ENCODE results near the gene KDM4B. TPM values are rescaled to one million over a fixed set of nuclear protein-coding genes. Genes with fewer than 3 reads are reported as not detected.

Gene KDM4B
- polyA plus RNA-seq, 1 donor from 2014 or later = 78.2 TPM

DNA sequence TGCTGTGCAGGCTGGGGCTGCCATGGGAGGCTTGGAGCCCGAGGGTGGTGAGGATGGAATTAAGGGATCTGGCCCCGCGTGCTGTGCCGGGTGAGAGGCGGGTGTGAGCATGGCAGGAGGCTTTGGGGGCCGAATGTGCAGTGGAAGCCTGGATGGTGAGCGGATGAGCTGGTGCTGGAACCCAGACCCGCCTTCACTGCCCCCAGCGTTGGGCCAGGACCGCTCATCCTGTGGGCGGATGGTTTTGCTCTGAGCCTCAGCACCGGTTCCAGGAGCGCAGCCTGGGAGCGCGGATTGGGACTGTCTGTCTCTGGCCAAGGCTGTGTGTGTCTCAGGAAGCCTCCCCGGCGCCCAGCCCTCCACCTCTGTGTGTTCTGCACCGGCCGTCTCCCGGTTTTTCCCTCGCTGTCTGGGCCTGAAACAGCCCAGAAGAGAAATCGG, 16.7 kb downstream of the KDM4B start:
- no peaks in the 10 kb centered on the region for H3K9me3 Mint-ChIP-seq
- H3K4me1 Mint-ChIP-seq = peaks cover 11 to 20% (median 11%) of the 10 kb centered on the region in 3 donors
- H3K4me3 Mint-ChIP-seq = no peak overlapping the region
- peak overlapping the region in 1 of 3 donors; percentile 67 for H3K27ac Mint-ChIP-seq
- no peaks in the 10 kb centered on the region for H3K27me3 Mint-ChIP-seq
- H3K36me3 Mint-ChIP-seq = peaks cover 4% of the 10 kb centered on the region

- H3K4me3 Mint-ChIP-seq = no peak overlapping the region
- peaks cover 8 to 17% (median 11%) of the 10 kb centered on the region in 3 donors for H3K4me1 Mint-ChIP-seq
- no peaks in the 10 kb centered on the region for H3K27me3 Mint-ChIP-seq
- peak overlapping the region in 1 of 3 donors; percentile 67 for H3K27ac Mint-ChIP-seq
- H3K36me3 Mint-ChIP-seq = peaks cover 2% of the 10 kb centered on the region
- H3K9me3 Mint-ChIP-seq = no peaks in the 10 kb centered on the region
Measured at GRCh38 chr19:4986056-4986455, 17.1 kb downstream of the KDM4B start.

DNA sequence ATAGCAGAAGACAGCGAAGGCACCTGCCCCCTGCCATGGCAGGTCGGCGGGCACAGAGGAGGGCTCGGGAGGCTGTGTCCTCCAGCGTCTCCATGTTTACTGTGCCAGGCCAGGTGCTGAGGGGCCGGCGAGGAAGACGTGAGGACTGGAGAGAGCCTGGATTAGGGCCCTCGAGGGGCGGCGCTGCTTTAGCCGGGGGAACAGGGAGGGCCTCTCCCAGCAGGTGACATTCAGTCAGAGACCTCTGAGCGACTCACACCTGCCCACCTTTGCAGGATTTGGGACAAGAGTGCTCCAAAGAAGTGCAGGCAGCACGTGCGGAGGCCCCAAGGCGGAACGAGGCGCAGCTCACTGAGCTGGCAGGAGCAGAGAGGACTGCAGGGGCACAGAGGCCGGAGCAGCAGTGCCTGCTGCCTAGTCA, 17.6 kb downstream of the KDM4B start:
- peaks cover 4% of the 10 kb centered on the region for H3K36me3 Mint-ChIP-seq
- H3K9me3 Mint-ChIP-seq = no peaks in the 10 kb centered on the region
- H3K27ac Mint-ChIP-seq = peak overlapping the region in 1 of 3 donors; percentile 67
- H3K4me3 Mint-ChIP-seq = no peak overlapping the region
- peaks cover 6 to 15% (median 11%) of the 10 kb centered on the region in 3 donors for H3K4me1 Mint-ChIP-seq
- no peaks in the 10 kb centered on the region for H3K27me3 Mint-ChIP-seq

- Mint-ChIP-seq H3K27me3 (no peaks in the 10 kb centered on the region), H3K36me3 (peaks cover 6% of the 10 kb centered on the region), H3K4me1 (peaks cover 6 to 12% (median 11%) of the 10 kb centered on the region in 3 donors), H3K27ac (no peak overlapping the region), H3K9me3 (no peaks in the 10 kb centered on the region), H3K4me3 (no peak overlapping the region)
Measured at GRCh38 chr19:4987256-4987655, 18.3 kb downstream of the KDM4B start.

DNA sequence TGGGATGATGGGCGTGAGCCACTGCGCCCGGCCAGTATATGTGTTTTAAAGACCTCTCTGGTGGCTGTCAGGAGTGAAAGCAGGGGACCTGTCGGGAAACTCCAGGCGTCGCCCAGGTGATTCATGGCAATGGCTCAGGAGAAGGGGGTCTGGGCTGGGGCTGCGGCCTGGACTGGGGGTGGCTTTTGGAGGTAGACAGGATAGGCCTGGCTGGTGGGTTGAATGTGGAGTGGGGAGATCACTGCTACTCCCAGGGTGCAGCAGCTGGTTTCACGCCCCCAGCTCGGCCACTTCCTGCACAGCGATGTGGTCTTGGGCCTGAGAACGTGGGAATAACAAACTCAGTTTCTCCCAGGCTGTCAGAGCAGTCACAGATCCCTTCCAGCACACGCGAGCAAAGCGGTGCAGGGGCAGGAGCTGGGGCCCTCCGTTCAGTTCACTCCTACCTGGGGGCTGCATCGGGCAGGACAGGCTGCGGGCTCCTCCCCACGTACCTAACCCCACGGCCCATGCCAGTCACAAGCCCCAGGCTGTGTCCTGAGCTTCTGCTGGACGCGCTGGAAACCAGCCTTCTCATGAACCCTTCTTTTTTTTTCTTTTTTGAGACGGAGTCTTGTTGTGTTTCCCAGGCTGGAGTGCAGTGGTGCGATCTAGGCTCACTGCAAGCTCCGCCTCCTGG, 18.9 kb downstream of the KDM4B start:
- H3K9me3 Mint-ChIP-seq = peaks cover 0 to 3% (median 0%) of the 10 kb centered on the region in 3 donors
- H3K4me1 Mint-ChIP-seq = peaks cover 4 to 12% (median 11%) of the 10 kb centered on the region in 3 donors
- no peaks in the 10 kb centered on the region for H3K27me3 Mint-ChIP-seq
- no peak overlapping the region for H3K4me3 Mint-ChIP-seq
- H3K36me3 Mint-ChIP-seq = peaks cover 7% of the 10 kb centered on the region
- no peak overlapping the region for H3K27ac Mint-ChIP-seq

DNA sequence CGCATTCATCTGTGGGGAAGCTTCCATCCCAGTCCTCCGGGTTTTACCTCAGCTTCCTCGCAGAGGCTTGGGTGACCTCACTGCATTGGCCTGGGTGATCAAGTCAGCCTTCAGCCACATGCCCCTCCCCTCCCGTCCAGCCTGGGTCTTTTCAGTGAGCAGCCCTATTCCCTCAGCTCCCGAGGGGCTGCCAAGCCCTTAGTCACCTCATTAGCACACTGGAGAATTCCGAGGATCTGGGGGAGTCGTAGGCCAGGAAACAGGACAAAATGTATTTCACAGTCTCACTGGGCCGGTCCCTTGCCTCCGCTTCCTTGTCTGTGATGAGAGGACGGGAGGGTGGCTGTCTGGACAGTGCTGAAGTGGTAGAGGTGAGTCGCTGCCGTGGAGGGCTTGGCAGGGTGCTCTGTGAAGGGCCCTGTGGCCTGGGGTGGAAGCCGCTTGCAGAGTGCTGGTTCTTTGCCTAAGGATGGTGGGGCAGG, 19.9 kb downstream of the KDM4B start:
- Mint-ChIP-seq H3K27me3 (no peaks in the 10 kb centered on the region), H3K9me3 (peaks cover 0 to 4% (median 0%) of the 10 kb centered on the region in 3 donors), H3K4me1 (peaks cover 2 to 15% (median 10%) of the 10 kb centered on the region in 3 donors), H3K27ac (no peak overlapping the region), H3K36me3 (peaks cover 12% of the 10 kb centered on the region), H3K4me3 (no peak overlapping the region)

DNA sequence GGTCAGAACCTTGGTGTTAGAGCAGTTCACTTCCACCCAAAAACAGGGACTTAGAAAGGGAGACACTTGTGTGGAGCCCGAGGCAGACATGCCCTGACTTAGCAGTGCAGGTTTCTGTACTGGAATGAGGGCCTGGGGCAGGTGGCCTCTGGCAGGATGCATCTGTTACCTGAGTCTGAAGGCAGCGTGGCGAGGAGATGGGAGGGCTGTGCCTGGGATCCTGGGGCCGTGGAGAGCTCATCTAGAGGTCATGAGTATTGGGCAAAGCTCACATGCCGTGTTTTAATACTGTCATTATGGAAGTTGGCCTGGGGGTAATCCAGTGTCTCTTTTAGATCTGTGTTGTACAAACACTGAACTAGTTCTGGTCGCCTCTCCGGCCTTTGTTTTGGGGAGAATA, 21.4 kb downstream of the KDM4B start:
- H3K4me3 Mint-ChIP-seq = no peak overlapping the region
- H3K27me3 Mint-ChIP-seq = no peaks in the 10 kb centered on the region
- H3K9me3 Mint-ChIP-seq = peaks cover 0 to 4% (median 0%) of the 10 kb centered on the region in 3 donors
- peaks cover 2 to 11% (median 9%) of the 10 kb centered on the region in 3 donors for H3K4me1 Mint-ChIP-seq
- no peak overlapping the region for H3K27ac Mint-ChIP-seq
- H3K36me3 Mint-ChIP-seq = peaks cover 14% of the 10 kb centered on the region

DNA sequence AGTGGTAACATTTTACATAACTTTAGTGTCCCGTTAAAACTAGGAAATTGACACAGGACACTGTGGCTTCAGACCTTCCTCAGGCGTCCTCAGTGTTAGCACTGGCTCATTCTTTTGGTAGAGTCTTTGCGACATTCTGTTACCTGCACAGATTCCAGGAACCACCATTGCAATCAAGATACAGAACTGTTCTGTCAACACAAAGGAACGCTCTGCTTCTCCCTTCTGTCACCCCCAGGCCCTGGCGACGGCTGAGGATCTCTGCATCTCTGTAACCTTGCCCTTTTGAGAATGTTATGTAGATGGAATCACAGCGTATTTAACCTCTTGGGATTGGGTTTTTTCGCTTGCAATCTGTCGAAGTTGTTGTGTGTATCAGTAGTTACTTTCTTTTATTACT, 22.6 kb downstream of the KDM4B start:
- Mint-ChIP-seq H3K27ac (peak overlapping the region in 1 of 3 donors; percentile 42), H3K4me3 (no peak overlapping the region), H3K27me3 (no peaks in the 10 kb centered on the region), H3K9me3 (peaks cover 0 to 4% (median 0%) of the 10 kb centered on the region in 3 donors), H3K4me1 (peaks cover 5 to 11% (median 7%) of the 10 kb centered on the region in 3 donors), H3K36me3 (peaks cover 14% of the 10 kb centered on the region)

- Mint-ChIP-seq H3K36me3 (peaks cover 14% of the 10 kb centered on the region), H3K27me3 (no peaks in the 10 kb centered on the region), H3K4me1 (peaks cover 6 to 8% (median 7%) of the 10 kb centered on the region in 3 donors), H3K27ac (no peak overlapping the region), H3K4me3 (peak overlapping the region in 1 of 4 donors; percentile 45), H3K9me3 (peaks cover 0 to 4% (median 0%) of the 10 kb centered on the region in 3 donors)
Measured at GRCh38 chr19:4991996-4992698, 23.2 kb downstream of the KDM4B start.

DNA sequence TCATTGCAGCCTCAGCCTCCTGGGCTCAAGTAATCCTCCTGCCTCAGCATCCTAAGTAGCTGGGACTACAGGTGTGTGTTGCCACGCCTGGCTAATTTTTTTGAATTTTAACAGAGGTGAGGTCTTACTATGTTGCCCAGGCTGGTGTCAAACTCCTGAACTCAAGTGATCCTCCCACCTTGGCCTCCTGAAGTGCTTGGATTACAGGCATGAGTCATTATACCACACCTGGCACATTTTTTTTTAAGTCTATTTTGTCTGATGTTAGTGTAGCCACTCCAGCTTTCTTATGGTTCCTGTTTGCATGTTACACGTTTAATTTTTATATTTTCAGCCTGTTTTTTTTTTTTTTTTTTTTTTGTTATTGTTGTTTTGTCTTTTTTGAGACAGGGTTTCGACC, 24.8 kb downstream of the KDM4B start:
- no peaks in the 10 kb centered on the region for H3K27me3 Mint-ChIP-seq
- H3K9me3 Mint-ChIP-seq = peaks cover 0 to 4% (median 0%) of the 10 kb centered on the region in 3 donors
- peaks cover 4 to 6% (median 5%) of the 10 kb centered on the region in 3 donors for H3K4me1 Mint-ChIP-seq
- no peak overlapping the region for H3K4me3 Mint-ChIP-seq
- H3K27ac Mint-ChIP-seq = no peak overlapping the region
- peaks cover 14% of the 10 kb centered on the region for H3K36me3 Mint-ChIP-seq

- Mint-ChIP-seq H3K9me3 (peaks cover 0 to 4% (median 0%) of the 10 kb centered on the region in 3 donors), H3K27ac (peak overlapping the region in 1 of 3 donors; percentile 88), H3K4me1 (peaks cover 5 to 8% (median 8%) of the 10 kb centered on the region in 3 donors), H3K27me3 (no peaks in the 10 kb centered on the region), H3K4me3 (no peak overlapping the region), H3K36me3 (peaks cover 13% of the 10 kb centered on the region)
Measured at GRCh38 chr19:4996701-4997100, 27.8 kb downstream of the KDM4B start.

GRCh38 chr19:4997297-4997696, 28.4 kb downstream of the KDM4B start:
- Mint-ChIP-seq H3K27me3 (no peaks in the 10 kb centered on the region), H3K27ac (no peak overlapping the region), H3K9me3 (peaks cover 0 to 4% (median 0%) of the 10 kb centered on the region in 3 donors), H3K4me3 (no peak overlapping the region), H3K36me3 (peaks cover 11% of the 10 kb centered on the region), H3K4me1 (peaks cover 5 to 11% (median 10%) of the 10 kb centered on the region in 3 donors)

DNA sequence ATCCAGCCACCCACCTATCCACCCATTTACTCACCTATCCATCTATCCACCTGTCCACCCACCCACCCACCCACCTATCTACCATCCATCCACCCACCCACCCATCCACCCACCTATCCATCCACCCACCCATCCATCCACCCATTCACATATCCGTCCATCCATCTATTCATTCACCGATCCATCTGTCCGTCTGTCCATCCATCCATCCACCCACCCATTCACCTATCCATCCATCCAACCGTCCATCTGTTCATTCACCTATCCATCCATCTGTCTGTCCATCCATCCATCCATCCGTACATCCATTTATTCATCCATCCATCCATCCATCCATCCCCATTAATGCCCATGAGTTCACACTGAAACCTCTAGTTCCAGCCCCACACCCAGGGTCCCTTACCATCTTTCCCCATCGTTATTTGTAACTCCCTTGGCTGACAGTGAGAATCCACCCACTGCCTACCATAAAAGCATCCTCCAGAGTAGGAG, 31.3 kb downstream of the KDM4B start:
- Mint-ChIP-seq H3K27ac (peak overlapping the region in 1 of 3 donors; percentile 81), H3K27me3 (no peaks in the 10 kb centered on the region), H3K36me3 (peaks cover 3% of the 10 kb centered on the region)

GRCh38 chr19:5001615-5002014, 32.7 kb downstream of the KDM4B start:
- Mint-ChIP-seq H3K27me3 (no peaks in the 10 kb centered on the region), H3K27ac (peak overlapping the region in 1 of 3 donors; percentile 40), H3K9me3 (no peaks in the 10 kb centered on the region), H3K36me3 (peaks cover 3% of the 10 kb centered on the region), H3K4me1 (peaks cover 1 to 9% (median 8%) of the 10 kb centered on the region in 3 donors), H3K4me3 (no peak overlapping the region)

More for the DNA sequence above, 31.3 kb downstream of the KDM4B start:
- Mint-ChIP-seq H3K9me3 (no peaks in the 10 kb centered on the region), H3K4me1 (peaks cover 5 to 9% (median 8%) of the 10 kb centered on the region in 3 donors), H3K4me3 (no peak overlapping the region)

GRCh38 chr19:5002143-5002542, 33.2 kb downstream of the KDM4B start:
- no peaks in the 10 kb centered on the region for H3K27me3 Mint-ChIP-seq
- H3K4me3 Mint-ChIP-seq = no peak overlapping the region
- H3K36me3 Mint-ChIP-seq = peaks cover 4% of the 10 kb centered on the region
- peaks cover 1 to 9% (median 8%) of the 10 kb centered on the region in 3 donors for H3K4me1 Mint-ChIP-seq
- H3K27ac Mint-ChIP-seq = no peak overlapping the region
- no peaks in the 10 kb centered on the region for H3K9me3 Mint-ChIP-seq

All from IgD-negative memory B cell (primary cell).